PFSK-1 (cell line): ENCODE data around the gene ZBTB16.

Experiments
- SIN3A ChIP-seq: IDR thresholded peaks from 2 replicates; pipeline ENCODE4 v1.6.1; 2012; ENCODE audit warnings: mild to moderate bottlenecking, low read length, moderate library complexity, borderline replicate concordance; ENCODE audit not compliant: insufficient read depth
- TAF1 ChIP-seq: IDR thresholded peaks from 2 replicates; pipeline ENCODE4 v1.6.1; 2012; ENCODE audit warnings: low read length, control low read depth, borderline replicate concordance; ENCODE audit not compliant: insufficient read depth
- TF ChIP-seq, protein P1 (sequence below), 2 experiments: IDR thresholded peaks; 2 replicates each; pipeline versions ENCODE4 v1.6.1 to v1.8.0; 2011 to 2012; ENCODE audit warnings: low read depth in 2 of 2, low read length in 2 of 2, control low read depth in 1 of 2, inconsistent platforms in 1 of 2, mild to moderate bottlenecking in 1 of 2, moderate library complexity in 1 of 2; ENCODE audit not compliant: insufficient read depth in 1 of 2

DNA sequence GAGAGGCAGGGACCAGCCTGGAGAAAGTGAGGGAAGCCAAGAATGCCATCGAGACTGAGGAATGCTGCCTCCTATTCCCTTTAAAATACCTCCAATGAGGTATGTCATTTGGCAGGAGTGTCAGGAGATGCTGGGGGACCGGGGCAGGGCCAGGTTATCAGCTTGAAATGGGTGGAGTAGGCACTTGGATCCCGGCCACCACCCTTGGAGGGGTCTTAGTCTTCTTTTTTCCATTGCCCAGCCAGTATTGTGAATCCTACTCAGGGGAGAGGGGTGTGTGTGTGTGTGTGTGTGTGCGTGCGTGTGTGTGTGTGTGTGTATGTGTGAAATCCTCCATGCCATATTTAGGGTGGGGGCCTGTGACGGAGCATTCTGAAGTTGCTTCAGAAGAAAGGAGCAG is 116.2 kb downstream of the ZBTB16 start:
- TF ChIP-seq, protein P1, sequence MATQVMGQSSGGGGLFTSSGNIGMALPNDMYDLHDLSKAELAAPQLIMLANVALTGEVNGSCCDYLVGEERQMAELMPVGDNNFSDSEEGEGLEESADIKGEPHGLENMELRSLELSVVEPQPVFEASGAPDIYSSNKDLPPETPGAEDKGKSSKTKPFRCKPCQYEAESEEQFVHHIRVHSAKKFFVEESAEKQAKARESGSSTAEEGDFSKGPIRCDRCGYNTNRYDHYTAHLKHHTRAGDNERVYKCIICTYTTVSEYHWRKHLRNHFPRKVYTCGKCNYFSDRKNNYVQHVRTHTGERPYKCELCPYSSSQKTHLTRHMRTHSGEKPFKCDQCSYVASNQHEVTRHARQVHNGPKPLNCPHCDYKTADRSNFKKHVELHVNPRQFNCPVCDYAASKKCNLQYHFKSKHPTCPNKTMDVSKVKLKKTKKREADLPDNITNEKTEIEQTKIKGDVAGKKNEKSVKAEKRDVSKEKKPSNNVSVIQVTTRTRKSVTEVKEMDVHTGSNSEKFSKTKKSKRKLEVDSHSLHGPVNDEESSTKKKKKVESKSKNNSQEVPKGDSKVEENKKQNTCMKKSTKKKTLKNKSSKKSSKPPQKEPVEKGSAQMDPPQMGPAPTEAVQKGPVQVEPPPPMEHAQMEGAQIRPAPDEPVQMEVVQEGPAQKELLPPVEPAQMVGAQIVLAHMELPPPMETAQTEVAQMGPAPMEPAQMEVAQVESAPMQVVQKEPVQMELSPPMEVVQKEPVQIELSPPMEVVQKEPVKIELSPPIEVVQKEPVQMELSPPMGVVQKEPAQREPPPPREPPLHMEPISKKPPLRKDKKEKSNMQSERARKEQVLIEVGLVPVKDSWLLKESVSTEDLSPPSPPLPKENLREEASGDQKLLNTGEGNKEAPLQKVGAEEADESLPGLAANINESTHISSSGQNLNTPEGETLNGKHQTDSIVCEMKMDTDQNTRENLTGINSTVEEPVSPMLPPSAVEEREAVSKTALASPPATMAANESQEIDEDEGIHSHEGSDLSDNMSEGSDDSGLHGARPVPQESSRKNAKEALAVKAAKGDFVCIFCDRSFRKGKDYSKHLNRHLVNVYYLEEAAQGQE (IDR thresholded peaks at IDR 0.05; ENCODE audit: insufficient read depth in 1 of 2, low read depth in 2 of 2, low read length in 2 of 2) = no peak
- TF ChIP-seq SIN3A = no peak
- no peak for TF ChIP-seq TAF1
